HepG2 (cell line): Measurements from ENCODE around the gene BCAN. TPM values are rescaled to one million over a fixed set of nuclear protein-coding genes. Genes with fewer than 3 reads are reported as not detected.

Experiments used
- CSRNP2 ChIP-seq: sonication (generic); formaldehyde crosslinking; conservative IDR thresholded peaks from 2 replicates; pipeline ENCODE4 v1.8.0; 2022; ENCODE audit warnings: low read depth, missing genetic modification reagents
- DZIP1 ChIP-seq: sonication (generic); formaldehyde crosslinking; IDR thresholded peaks from 2 replicates; pipeline ENCODE4 v1.5.0; 2020; ENCODE audit warnings: mild to moderate bottlenecking, missing genetic modification reagents
- GPN1 ChIP-seq: sonication (generic); formaldehyde crosslinking; IDR thresholded peaks from 2 replicates; pipeline ENCODE4 v1.5.1; 2020; ENCODE audit warnings: missing genetic modification reagents, borderline replicate concordance
- PATZ1 ChIP-seq: sonication (generic); formaldehyde crosslinking; IDR thresholded peaks from 2 replicates; pipeline ENCODE4 v1.4.0; 2020; ENCODE audit warnings: missing genetic modification reagents
- PAXIP1 ChIP-seq: sonication (generic); formaldehyde crosslinking; conservative IDR thresholded peaks from 2 replicates; pipeline ENCODE4 v1.4.0; 2020; ENCODE audit warnings: mild to moderate bottlenecking, missing genetic modification reagents, moderate library complexity
- RAD51 ChIP-seq: fragments of 450-650 bp; IDR thresholded peaks from 2 replicates; pipeline ENCODE4 v1.6.1; 2016; ENCODE audit warnings: borderline replicate concordance
- SMC3 ChIP-seq: IDR thresholded peaks from 2 replicates; pipeline ENCODE4 v1.6.1; 2011; ENCODE audit warnings: low read length, improper control_type of control experiment
- TARDBP ChIP-seq: sonication (generic); formaldehyde crosslinking; IDR thresholded peaks from 2 replicates; pipeline ENCODE4 v1.8.0; 2022; ENCODE audit warnings: mild to moderate bottlenecking, missing genetic modification reagents
- ZBTB34 ChIP-seq: sonication (generic); formaldehyde crosslinking; IDR thresholded peaks from 2 replicates; pipeline ENCODE4 v1.8.0; 2022; ENCODE audit warnings: mild to moderate bottlenecking, missing genetic modification reagents
- ZGPAT ChIP-seq: IDR thresholded peaks from 2 replicates; pipeline ENCODE4 v1.6.1; 2016; ENCODE audit warnings: mild to moderate bottlenecking
- ZNF343 ChIP-seq: sonication (generic); formaldehyde crosslinking; IDR thresholded peaks from 2 replicates; pipeline ENCODE4 v1.4.0; 2020; ENCODE audit warnings: mild to moderate bottlenecking, missing genetic modification reagents
- ZNF382 ChIP-seq: sonication (generic); formaldehyde crosslinking; IDR thresholded peaks from 2 replicates; pipeline ENCODE4 v1.5.0; 2020; ENCODE audit warnings: missing genetic modification reagents, mild to moderate bottlenecking, borderline replicate concordance
- ZNF75D ChIP-seq: sonication (generic); formaldehyde crosslinking; IDR thresholded peaks from 2 replicates; pipeline ENCODE4 v1.8.1; 2023; ENCODE audit warnings: missing genetic modification reagents, mild to moderate bottlenecking, borderline replicate concordance
- ZNF777 ChIP-seq: sonication (generic); formaldehyde crosslinking; IDR thresholded peaks from 2 replicates; pipeline ENCODE4 v1.4.0; 2020; ENCODE audit warnings: missing genetic modification reagents
- polyA plus RNA-seq, 8 experiments: library from polyadenylated mRNA; depleted of rRNA in 3 of 8; stranded (reverse) in 7 of 8; unstranded in 1 of 8; fragments of >200 nt; fragmentation: Illumina TruSeq in 4 of 8; extraction: Trizol in 4 of 8; gene quantifications; 2 replicates each; pipeline versions ENCODE4 v1.2.1 to v1.2.3, GENCODE V29; 2011 to 2016; ENCODE audit warnings: low read depth in 4 of 8, missing spikeins in 1 of 8, mixed read lengths in 1 of 8; ENCODE audit not compliant: insufficient read depth in 1 of 8
- total RNA-seq, 5 experiments: library from RNA; depleted of rRNA; stranded (reverse); fragments of >200 nt; fragmentation: Illumina TruSeq; extraction: Trizol; gene quantifications; 2 replicates each; pipeline ENCODE4 v1.2.3, GENCODE V29; 2016; ENCODE audit warnings: low read depth in 1 of 5

The BCAN gene
- total and polyA plus RNA-seq, 2 of the 13 experiments (the other 11 are each of a cell fraction or from before 2014, with no cell fraction given): not detected

GRCh38 chr1:156689035-156689952 is 47.4 kb downstream of the BCAN start (continued):
- TF ChIP-seq ZNF343 (CRISPR knock-in tag): peak; percentile 26; the same call in 1 of the 2 replicates
- 0 out of 2 replicates have a peak, but pooled peaks have one; percentile 31 for TF ChIP-seq ZNF777 (CRISPR knock-in tag)
- no peak for TF ChIP-seq RAD51
- no peak for TF ChIP-seq CSRNP2 (CRISPR knock-in tag)
- TF ChIP-seq ZNF75D (CRISPR knock-in tag): no peak
- no peak for TF ChIP-seq ZGPAT (CRISPR knock-in tag)
- TF ChIP-seq SMC3: peak; percentile 68
- no peak for TF ChIP-seq ZNF382 (CRISPR knock-in tag)
- no peak for TF ChIP-seq DZIP1 (CRISPR knock-in tag)
- TF ChIP-seq ZBTB34: no peak
- TF ChIP-seq TARDBP: 0 out of 2 replicates have a peak, but pooled peaks have one; percentile 32
- TF ChIP-seq PATZ1 (CRISPR knock-in tag): peak; percentile 74
- no peak for TF ChIP-seq GPN1 (CRISPR knock-in tag)
- TF ChIP-seq PAXIP1 (CRISPR knock-in tag): 0 out of 2 replicates have a peak, but pooled peaks have one; percentile 31
